Sigmoid colon (tissue), 7 donors: Measurements from ENCODE around the gene SDK2. TPM values are rescaled to one million over a fixed set of nuclear protein-coding genes. Genes with fewer than 3 reads are reported as not detected.

ENCODE experiments used
- DNase-seq: peaks from one replicate; pipeline ENCODE4 v3.0.0-alpha.2; 2019
- H3K27ac ChIP-seq, 4 donors: fragments of 200-600 bp; sonication (generic); one replicate each; pipeline ENCODE4 v1.5.1; 2016 to 2019; ENCODE audit warnings: mild to moderate bottlenecking in 1 of 4
- H3K27me3 ChIP-seq, 3 donors: fragments of 200-600 bp; sonication (generic); one replicate each; pipeline ENCODE4 v1.5.1; 2019; ENCODE audit warnings: mild to moderate bottlenecking in 1 of 3
- H3K36me3 ChIP-seq, 4 donors: fragments of 200-600 bp; sonication (generic); one replicate each; pipeline ENCODE4 v1.5.1; 2016 to 2019
- H3K4me1 ChIP-seq, 4 donors: fragments of 200-600 bp; sonication (generic); one replicate each; pipeline ENCODE4 v1.5.1; 2017 to 2019
- H3K4me3 ChIP-seq, 4 donors: fragments of 200-600 bp; sonication (generic); one replicate each; pipeline ENCODE4 v1.5.1; 2017 to 2019; ENCODE audit warnings: mild to moderate bottlenecking in 2 of 4, moderate library complexity in 1 of 4
- H3K9me3 ChIP-seq, 4 donors: fragments of 200-600 bp in 3 of 4; sonication (generic) in 3 of 4; one replicate each; pipeline versions ENCODE4 v1.5.1 to v1.6.1; 2013 to 2019
- CTCF ChIP-seq, 4 experiments: fragments of 450-650 bp in 3 of 4; fragments of 200-600 bp in 1 of 4; IDR thresholded peaks; one replicate each; pipeline ENCODE4 v1.5.1; 2016 to 2019; ENCODE audit warnings: antibody characterized with exemption in 4 of 4, mild to moderate bottlenecking in 3 of 4, moderate library complexity in 2 of 4
- EP300 ChIP-seq, 4 donors: sonication (generic); formaldehyde crosslinking; IDR thresholded peaks; one replicate each; pipeline ENCODE4 v1.6.1; 2017; ENCODE audit warnings: antibody characterized with exemption in 4 of 4
- POLR2A ChIP-seq, 2 donors: fragments of 450-650 bp; IDR thresholded peaks; one replicate each; pipeline ENCODE4 v1.6.1; 2016; ENCODE audit warnings: antibody characterized with exemption in 2 of 2, mild to moderate bottlenecking in 2 of 2, moderate library complexity in 2 of 2
- POLR2AphosphoS5 ChIP-seq, 4 donors: sonication (generic); formaldehyde crosslinking; IDR thresholded peaks; one replicate each; pipeline ENCODE4 v1.6.1; 2017; ENCODE audit warnings: antibody characterized with exemption in 4 of 4
- WGBS, 2 donors: extraction: QIAGEN DNeasy Blood & Tissue Kit; methylation state at CpG; one replicate each; pipeline ENCODE4 v1.1.7; 2013; 5-methylcytosine and 5-hydroxymethylcytosine counted together
- intact Hi-C: fragments of 100-400 bp; cut with DNase I; formaldehyde crosslinking; loops from one replicate; pipeline ENCODE4 v1.15.1; 2023
- polyA plus RNA-seq, 3 donors: library from polyadenylated mRNA; stranded (reverse); fragments of 200-250 nt; gene quantifications; one replicate each; pipeline ENCODE4 v1.2.3, GENCODE V29; 2013
- total RNA-seq, 4 donors: library from RNA; depleted of rRNA; stranded (reverse); fragments of >200 nt; gene quantifications; one replicate each; pipeline ENCODE4 v1.1.0, GENCODE V29; 2016
- donor health status: healthy with polysubstance abuse.
- donor health status: Bipolar disorder and iron deficiency.
- donor health status: healthy.

Gene SDK2
- total and polyA plus RNA-seq, 7 donors = under 0.01 to 1.9 (median 0.71) TPM

- DNase-seq = no peak
- TF ChIP-seq CTCF (IDR thresholded peaks at IDR 0.05) (no peak), POLR2AphosphoS5 (IDR thresholded peaks at IDR 0.05) (no peak), POLR2A (IDR thresholded peaks at IDR 0.05) (no peak), EP300 (IDR thresholded peaks at IDR 0.05) (no peak)
- no peaks in the 10 kb centered on the region for H3K36me3 ChIP-seq
- no peak overlapping the region for H3K4me3 ChIP-seq
- H3K9me3 ChIP-seq = no peaks in the 10 kb centered on the region
- peaks cover 0 to 19% (median 0%) of the 10 kb centered on the region in 3 donors for H3K27me3 ChIP-seq
- intact Hi-C loops = no loop called here
- no peak overlapping the region for H3K27ac ChIP-seq
- 78 to 84% methylated on average over 8 of the region's 8 CpGs for WGBS, 2 donors
- peaks cover 0 to 16% (median 7%) of the 10 kb centered on the region in 4 donors for H3K4me1 ChIP-seq
Measured at GRCh38 chr17:73434154-73434553, 210.1 kb downstream of the SDK2 start.

- Histone ChIP-seq H3K27me3 (peaks cover 0 to 21% (median 0%) of the 10 kb centered on the region in 3 donors), H3K9me3 (no peaks in the 10 kb centered on the region), H3K27ac (no peak overlapping the region), H3K4me3 (no peak overlapping the region), H3K36me3 (no peaks in the 10 kb centered on the region), H3K4me1 (peaks cover 0 to 16% (median 7%) of the 10 kb centered on the region in 4 donors)
- no peak for DNase-seq
- 92 to 93% methylated on average over 11 of the region's 11 CpGs for WGBS, 2 donors
- TF ChIP-seq POLR2A (IDR thresholded peaks at IDR 0.05) (no peak), POLR2AphosphoS5 (IDR thresholded peaks at IDR 0.05) (no peak), CTCF (IDR thresholded peaks at IDR 0.05) (no peak), EP300 (IDR thresholded peaks at IDR 0.05) (no peak)
- intact Hi-C loops = no loop called here
Measured at GRCh38 chr17:73433501-73433900, 210.7 kb downstream of the SDK2 start.

- intact Hi-C loops = no loop called here
- 88 to 92% methylated on average over 9 of the region's 9 CpGs for WGBS, 2 donors
- H3K27me3 ChIP-seq = peaks cover 0 to 21% (median 0%) of the 10 kb centered on the region in 3 donors
- H3K4me3 ChIP-seq = no peak overlapping the region
- DNase-seq = no peak
- TF ChIP-seq EP300 (IDR thresholded peaks at IDR 0.05) (no peak), POLR2AphosphoS5 (IDR thresholded peaks at IDR 0.05) (no peak), CTCF (IDR thresholded peaks at IDR 0.05) (no peak)
- H3K36me3 ChIP-seq = no peaks in the 10 kb centered on the region
- no peaks in the 10 kb centered on the region for H3K9me3 ChIP-seq
- H3K27ac ChIP-seq = no peak overlapping the region
- peaks cover 0 to 16% (median 7%) of the 10 kb centered on the region in 4 donors for H3K4me1 ChIP-seq
Measured at GRCh38 chr17:73432624-73433190, 211.5 kb downstream of the SDK2 start.

GRCh38 chr17:73431401-73432205 is 212.6 kb downstream of the SDK2 start:
- no peak for DNase-seq
- H3K36me3 ChIP-seq = no peaks in the 10 kb centered on the region
- no peak overlapping the region for H3K27ac ChIP-seq
- peaks cover 0 to 16% (median 7%) of the 10 kb centered on the region in 4 donors for H3K4me1 ChIP-seq
- intact Hi-C loops = no loop called here
- H3K27me3 ChIP-seq = peaks cover 0 to 21% (median 0%) of the 10 kb centered on the region in 3 donors
- 89 to 90% methylated on average over 26 of the region's 26 CpGs for whole genome bisulfite sequencing, 2 donors
- no peaks in the 10 kb centered on the region for H3K9me3 ChIP-seq
- no peak overlapping the region for H3K4me3 ChIP-seq
- TF ChIP-seq EP300 (IDR thresholded peaks at IDR 0.05) (no peak), POLR2AphosphoS5 (IDR thresholded peaks at IDR 0.05) (no peak), POLR2A (IDR thresholded peaks at IDR 0.05) (no peak)

- H3K27ac ChIP-seq = no peak overlapping the region
- intact Hi-C loops = no loop called here
- WGBS, 2 donors = 6 to 43% methylated on average over 8 of the region's 8 CpGs
- no peaks in the 10 kb centered on the region for H3K36me3 ChIP-seq
- no peak for DNase-seq
- H3K4me1 ChIP-seq = peaks cover 0 to 16% (median 7%) of the 10 kb centered on the region in 4 donors
- peaks cover 0 to 21% (median 0%) of the 10 kb centered on the region in 3 donors for H3K27me3 ChIP-seq
- H3K4me3 ChIP-seq = no peak overlapping the region
- TF ChIP-seq CTCF (IDR thresholded peaks at IDR 0.05) (no peak), POLR2AphosphoS5 (IDR thresholded peaks at IDR 0.05) (no peak), POLR2A (IDR thresholded peaks at IDR 0.05) (no peak), EP300 (IDR thresholded peaks at IDR 0.05) (no peak)
- no peaks in the 10 kb centered on the region for H3K9me3 ChIP-seq
Measured at GRCh38 chr17:73430848-73431247, 213.4 kb downstream of the SDK2 start.
